Spleen (tissue), 11 donors: ENCODE measurements around the gene TM4SF4. TPM values are rescaled to one million over a fixed set of nuclear protein-coding genes. Genes with fewer than 3 reads are reported as not detected.

ENCODE experiments used
- polyA plus RNA-seq, 3 donors: library from polyadenylated mRNA; stranded (reverse); fragments of 200-250 nt; gene quantifications; one replicate each; pipeline ENCODE4 v1.2.1, GENCODE V29; 2013
- small RNA-seq, 4 donors: library from RNA; depleted of rRNA; stranded (forward); fragments of <200 nt; gene quantifications; one replicate each; pipeline ENCODE3, GENCODE V24; 2016
- total RNA-seq, 7 donors: library from RNA; depleted of rRNA in 3 of 7; stranded (reverse); fragments of >200 nt in 3 of 7; fragmentation: NEBNext Ultra II Directional in 4 of 7; extraction: Animal tissue kit (Norgen Biotek cat#: 25700) in 4 of 7; gene quantifications; one replicate each; pipeline versions ENCODE4 v1.1.0 to v1.2.1, GENCODE V29; 2016 to 2021
- donor health status: healthy with polysubstance abuse.
- donor health status: DM: no; HTN: no; CAD: no; lungs with moderate emphysema.
- donor health status: DM: no; HTN: no; CAD: no.
- donor health status: Bipolar disorder and iron deficiency.
- donor health status: healthy.
- donor health status: DM: no; HTN: no; CAD: no.
- donor health status: DM: yes; HTN: yes; CAD: no.

TM4SF4 gene
- total and polyA plus RNA-seq, 10 donors = 0.11 to 0.29 TPM; not detected in 8

Small RNA genes lying within 50 kb of the gene (small RNA-seq; reads per million reads assigned to genes)
- gene AC108751.2 (0 reads per million in 4 donors), gene RNU6-1098P (0 reads per million in 4 donors)

Other genes starting within 250 kb of the TM4SF4 start
- gene TM4SF18, start 141.1 kb upstream of the TM4SF4 start, total RNA-seq = 10 to 100 TPM; 14.9 to 97.4 (median 59.7) TPM
- gene TM4SF18, start 141.1 kb upstream of the TM4SF4 start, polyA plus RNA-seq = 10 to 100 TPM in 1 of 3 donors, 1 to 10 TPM in 2; 6.6 to 23.1 (median 6.9) TPM
- 100 to 1,000 TPM in 6 of 7 donors, 10 to 100 TPM in 1; 65.6 to 260 (median 182) TPM for gene TM4SF1, start 97.0 kb upstream of the TM4SF4 start, total RNA-seq
- 10 to 100 TPM; 31.0 to 75.3 (median 56.8) TPM for gene TM4SF1, start 97.0 kb upstream of the TM4SF4 start, polyA plus RNA-seq
- 10 to 100 TPM; 43.5 to 70.6 (median 63.7) TPM for gene WWTR1, start 183.3 kb downstream of the TM4SF4 start, total RNA-seq
- gene WWTR1, start 183.3 kb downstream of the TM4SF4 start, polyA plus RNA-seq = 10 to 100 TPM in 1 of 3 donors, 1 to 10 TPM in 2; 8.4 to 15.3 (median 8.8) TPM